HEK293 (cell line): ENCODE measurements around the gene HMX1.

Experiments used
- ZNF274 ChIP-seq, 2 experiments: fragments of 200-500 bp in 1 of 2; fragments of 450-650 bp in 1 of 2; sonication (Bioruptor generic) in 1 of 2; formaldehyde crosslinking in 1 of 2; IDR thresholded peaks; 2 replicates each; pipeline versions ENCODE4 v1.5.1 to v1.6.1; 2014 to 2016; ENCODE audit warnings: borderline replicate concordance in 1 of 2, inconsistent platforms in 1 of 2, low read length in 1 of 2, missing biosample characterization in 1 of 2, missing genetic modification characterization in 1 of 2
- ZNF792 ChIP-seq: fragments of 450-650 bp; formaldehyde crosslinking; IDR thresholded peaks from 2 replicates; pipeline ENCODE4 v1.5.1; 2016; ENCODE audit warnings: missing biosample characterization, missing genetic modification characterization
- TF ChIP-seq, protein P1 (sequence below): fragments of 450-650 bp; formaldehyde crosslinking; IDR thresholded peaks from 2 replicates; pipeline ENCODE4 v1.5.1; 2016; ENCODE audit warnings: missing biosample characterization, missing genetic modification characterization

DNA sequence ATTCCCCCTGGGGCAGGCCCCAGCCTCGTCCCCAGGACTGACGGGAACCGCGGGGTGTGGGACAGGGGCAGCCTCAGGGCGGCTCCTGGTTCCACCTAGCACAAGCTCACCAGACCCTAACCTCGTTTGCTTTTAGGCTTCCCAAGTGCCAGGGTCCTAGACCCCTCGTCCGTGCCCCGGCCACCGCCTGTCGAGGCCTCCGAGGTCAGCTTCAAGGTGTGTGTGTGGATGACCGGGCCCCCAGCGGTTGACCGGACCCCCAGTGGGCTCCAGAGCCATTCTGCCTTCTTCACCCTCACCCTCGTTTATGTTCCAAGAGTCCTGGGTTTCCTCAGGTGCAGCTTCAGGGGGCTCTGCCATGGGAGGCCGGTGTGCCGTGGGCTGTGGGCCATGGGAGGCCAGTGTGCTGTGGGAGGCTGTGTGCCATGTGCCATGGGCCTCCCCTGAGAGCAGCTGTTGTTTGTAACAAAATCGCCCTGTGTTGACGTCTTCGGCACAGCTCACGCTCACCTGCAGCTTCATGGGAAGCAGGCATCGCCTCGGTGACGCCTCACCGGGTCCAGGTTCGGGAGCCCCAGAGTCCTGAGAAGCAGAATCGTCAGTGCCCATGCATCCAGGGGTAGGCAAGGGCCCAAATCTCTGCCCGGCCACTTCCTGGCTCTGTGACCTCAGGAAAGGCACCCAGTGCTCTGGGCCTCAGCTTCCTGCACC lies 43.0 kb upstream of the HMX1 start:
- TF ChIP-seq ZNF274 (IDR thresholded peaks at IDR 0.05; ENCODE audit: low read length): no peak
- no peak for TF ChIP-seq ZNF274 (tag by site-specific recombination; IDR thresholded peaks at IDR 0.05; ENCODE audit: borderline replicate concordance)
- TF ChIP-seq, protein P1, sequence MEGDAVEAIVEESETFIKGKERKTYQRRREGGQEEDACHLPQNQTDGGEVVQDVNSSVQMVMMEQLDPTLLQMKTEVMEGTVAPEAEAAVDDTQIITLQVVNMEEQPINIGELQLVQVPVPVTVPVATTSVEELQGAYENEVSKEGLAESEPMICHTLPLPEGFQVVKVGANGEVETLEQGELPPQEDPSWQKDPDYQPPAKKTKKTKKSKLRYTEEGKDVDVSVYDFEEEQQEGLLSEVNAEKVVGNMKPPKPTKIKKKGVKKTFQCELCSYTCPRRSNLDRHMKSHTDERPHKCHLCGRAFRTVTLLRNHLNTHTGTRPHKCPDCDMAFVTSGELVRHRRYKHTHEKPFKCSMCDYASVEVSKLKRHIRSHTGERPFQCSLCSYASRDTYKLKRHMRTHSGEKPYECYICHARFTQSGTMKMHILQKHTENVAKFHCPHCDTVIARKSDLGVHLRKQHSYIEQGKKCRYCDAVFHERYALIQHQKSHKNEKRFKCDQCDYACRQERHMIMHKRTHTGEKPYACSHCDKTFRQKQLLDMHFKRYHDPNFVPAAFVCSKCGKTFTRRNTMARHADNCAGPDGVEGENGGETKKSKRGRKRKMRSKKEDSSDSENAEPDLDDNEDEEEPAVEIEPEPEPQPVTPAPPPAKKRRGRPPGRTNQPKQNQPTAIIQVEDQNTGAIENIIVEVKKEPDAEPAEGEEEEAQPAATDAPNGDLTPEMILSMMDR (tag by site-specific recombination): no peak
- no peak for TF ChIP-seq ZNF792 (tag by site-specific recombination)
